Liver (tissue), 9 donors: ENCODE data around the gene DHX30. TPM values are rescaled to one million over a fixed set of nuclear protein-coding genes. Genes with fewer than 3 reads are reported as not detected.

Experiments
- DNase-seq: peaks from one replicate; pipeline ENCODE4 v3.0.0-alpha.2; 2017; ENCODE audit warnings: low spot score
- H3K27ac ChIP-seq, 2 donors: one replicate each; pipeline ENCODE4 v1.7.0; 2013; ENCODE audit warnings: inconsistent platforms in 2 of 2, low read length in 2 of 2, control low read depth in 1 of 2, low read depth in 1 of 2, mild to moderate bottlenecking in 1 of 2
- H3K27me3 ChIP-seq, 4 donors: one replicate each; pipeline versions ENCODE4 v1.6.1 to v1.7.0; 2013; ENCODE audit warnings: low read length in 3 of 4, inconsistent platforms in 1 of 4, mild to moderate bottlenecking in 1 of 4, moderate library complexity in 1 of 4; ENCODE audit not compliant: control insufficient read depth in 4 of 4, insufficient read depth in 4 of 4
- H3K36me3 ChIP-seq, 4 donors: one replicate each; pipeline versions ENCODE4 v1.6.1 to v1.7.0; 2013; ENCODE audit warnings: low read length in 3 of 4, mild to moderate bottlenecking in 3 of 4, low read depth in 1 of 4, moderate library complexity in 1 of 4; ENCODE audit not compliant: control insufficient read depth in 4 of 4, insufficient read depth in 3 of 4
- H3K4me1 ChIP-seq, 4 donors: one replicate each; pipeline versions ENCODE4 v1.6.1 to v1.7.0; 2013; ENCODE audit warnings: low read length in 3 of 4, mild to moderate bottlenecking in 3 of 4, moderate library complexity in 1 of 4; ENCODE audit not compliant: control insufficient read depth in 4 of 4, insufficient read depth in 4 of 4
- H3K4me3 ChIP-seq, 3 donors: one replicate each; pipeline versions ENCODE4 v1.6.1 to v1.7.0; 2013; ENCODE audit warnings: low read length in 3 of 3, control low read depth in 1 of 3, low read depth in 1 of 3, mild to moderate bottlenecking in 1 of 3
- H3K9ac ChIP-seq, 2 donors: one replicate each; pipeline ENCODE4 v1.7.0; 2013; ENCODE audit warnings: low read length in 2 of 2, mild to moderate bottlenecking in 2 of 2, moderate library complexity in 2 of 2, control low read depth in 1 of 2, low read depth in 1 of 2
- H3K9me3 ChIP-seq, 4 donors: one replicate each; pipeline versions ENCODE4 v1.6.1 to v1.7.0; 2013; ENCODE audit warnings: low read length in 3 of 4; ENCODE audit not compliant: control insufficient read depth in 4 of 4
- FOXA2 ChIP-seq: IDR thresholded peaks from 2 replicates; pipeline ENCODE4 v1.6.1; 2016; ENCODE audit warnings: antibody characterized with exemption
- RAD21 ChIP-seq, 2 donors: IDR thresholded peaks; 2 replicates each; pipeline ENCODE4 v1.6.1; 2016; ENCODE audit warnings: antibody characterized with exemption in 2 of 2, mild to moderate bottlenecking in 2 of 2
- REST ChIP-seq: IDR thresholded peaks from 2 replicates; pipeline ENCODE4 v1.6.1; 2016; ENCODE audit warnings: antibody characterized with exemption, mild to moderate bottlenecking
- RXRA ChIP-seq, 2 donors: IDR thresholded peaks; 2 replicates each; pipeline ENCODE4 v1.6.1; 2017 to 2018; ENCODE audit warnings: antibody characterized with exemption in 2 of 2, mild to moderate bottlenecking in 1 of 2
- SP1 ChIP-seq: IDR thresholded peaks from 2 replicates; pipeline ENCODE4 v1.6.1; 2018; ENCODE audit warnings: antibody characterized with exemption, mild to moderate bottlenecking
- TAF1 ChIP-seq: conservative IDR thresholded peaks from 2 replicates; pipeline ENCODE4 v1.6.1; 2016; ENCODE audit warnings: antibody characterized with exemption, mild to moderate bottlenecking
- WGBS: extraction: QIAGEN DNeasy Blood & Tissue Kit; methylation state at CpG from one replicate; pipeline ENCODE4 v1.1.7; 2013; 5-methylcytosine and 5-hydroxymethylcytosine counted together
- polyA plus RNA-seq, 2 donors: library from polyadenylated mRNA; stranded (reverse) in 1 of 2; unstranded in 1 of 2; fragments of 200-250 nt in 1 of 2; fragments of >200 nt in 1 of 2; fragmentation: Nextera tagmentation in 1 of 2; extraction: Ambion mirVana in 1 of 2; gene quantifications; one replicate each; pipeline versions ENCODE4 v1.2.1 to v1.2.3, GENCODE V29; 2013 to 2015
- total RNA-seq, 2 donors: library from RNA; depleted of rRNA; stranded (reverse); fragments of >200 nt; gene quantifications; one replicate each; pipeline ENCODE4 v1.2.3, GENCODE V29; 2014
- TF ChIP-seq, protein P1 (sequence below): IDR thresholded peaks from 2 replicates; pipeline ENCODE4 v1.6.1; 2016; ENCODE audit warnings: antibody characterized with exemption
- TF ChIP-seq, protein P2 (sequence below): fragments of 150-350 bp; IDR thresholded peaks from 2 replicates; pipeline ENCODE4 v1.5.1; 2017; ENCODE audit warnings: improper control_type of control experiment, low read depth, low read length; ENCODE audit not compliant: missing input control
- donor health status: healthy.
- donor health status: healthy.
- donor health status: healthy.
- donor health status: healthy.
- donor health status: healthy.

DHX30 gene
- total and polyA plus RNA-seq, 4 donors = 18.3 to 39.9 (median 26.3) TPM

DNA sequence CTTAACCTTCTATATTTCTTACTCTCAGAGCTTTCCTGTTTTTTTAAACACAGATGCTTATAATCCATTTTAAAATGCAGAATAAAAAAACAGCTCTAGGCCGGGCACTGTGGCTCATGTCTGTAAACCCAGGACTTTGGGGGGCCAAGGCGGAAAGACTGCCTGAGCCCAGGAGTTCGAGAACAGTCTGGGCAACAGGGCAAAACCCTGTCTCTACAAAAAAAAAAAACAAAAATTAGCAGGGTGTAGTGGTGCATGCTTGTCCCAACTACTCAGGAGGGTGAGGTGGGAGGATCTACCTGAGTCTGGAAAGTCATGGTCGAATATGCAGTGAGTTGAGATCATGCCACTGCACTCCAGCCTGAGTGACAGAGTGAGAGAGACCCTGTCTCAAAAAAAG, 36.8 kb upstream of the DHX30 start (continued):
- TF ChIP-seq, protein P1, sequence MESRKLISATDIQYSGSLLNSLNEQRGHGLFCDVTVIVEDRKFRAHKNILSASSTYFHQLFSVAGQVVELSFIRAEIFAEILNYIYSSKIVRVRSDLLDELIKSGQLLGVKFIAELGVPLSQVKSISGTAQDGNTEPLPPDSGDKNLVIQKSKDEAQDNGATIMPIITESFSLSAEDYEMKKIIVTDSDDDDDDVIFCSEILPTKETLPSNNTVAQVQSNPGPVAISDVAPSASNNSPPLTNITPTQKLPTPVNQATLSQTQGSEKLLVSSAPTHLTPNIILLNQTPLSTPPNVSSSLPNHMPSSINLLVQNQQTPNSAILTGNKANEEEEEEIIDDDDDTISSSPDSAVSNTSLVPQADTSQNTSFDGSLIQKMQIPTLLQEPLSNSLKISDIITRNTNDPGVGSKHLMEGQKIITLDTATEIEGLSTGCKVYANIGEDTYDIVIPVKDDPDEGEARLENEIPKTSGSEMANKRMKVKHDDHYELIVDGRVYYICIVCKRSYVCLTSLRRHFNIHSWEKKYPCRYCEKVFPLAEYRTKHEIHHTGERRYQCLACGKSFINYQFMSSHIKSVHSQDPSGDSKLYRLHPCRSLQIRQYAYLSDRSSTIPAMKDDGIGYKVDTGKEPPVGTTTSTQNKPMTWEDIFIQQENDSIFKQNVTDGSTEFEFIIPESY = no peak

DNA sequence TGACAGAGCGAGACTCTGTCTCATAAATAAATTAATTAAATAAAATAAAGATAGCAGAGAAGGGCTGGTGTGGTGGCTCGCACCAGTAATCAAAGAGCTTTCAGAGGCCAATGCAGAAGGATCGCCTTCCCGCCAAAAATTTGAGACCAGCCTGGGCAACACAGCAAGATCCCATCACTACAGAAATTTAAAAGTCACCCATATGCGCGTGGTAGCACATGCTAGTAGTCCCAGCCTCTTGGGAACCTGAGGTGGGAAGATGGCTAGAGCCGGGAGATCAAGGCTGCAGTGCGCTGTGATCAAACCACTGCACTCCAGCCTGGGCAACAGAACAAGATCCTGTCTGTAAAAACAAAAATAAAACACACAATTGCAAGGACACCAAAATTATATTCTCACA, 30.9 kb upstream of the DHX30 start:
- WGBS = 99% methylated on average over 8 of the region's 8 CpGs
- Histone ChIP-seq H3K4me3 (no peak overlapping the region), H3K9me3 (no peaks in the 10 kb centered on the region), H3K36me3 (peaks cover 2 to 12% (median 8%) of the 10 kb centered on the region in 4 donors), H3K27me3 (no peaks in the 10 kb centered on the region), H3K9ac (no peak overlapping the region), H3K27ac (no peak overlapping the region), H3K4me1 (peaks cover 0 to 2% (median 0%) of the 10 kb centered on the region in 4 donors)
- TF ChIP-seq RXRA (IDR thresholded peaks at IDR 0.05) (no peak), FOXA2 (no peak)
- TF ChIP-seq, protein P2, sequence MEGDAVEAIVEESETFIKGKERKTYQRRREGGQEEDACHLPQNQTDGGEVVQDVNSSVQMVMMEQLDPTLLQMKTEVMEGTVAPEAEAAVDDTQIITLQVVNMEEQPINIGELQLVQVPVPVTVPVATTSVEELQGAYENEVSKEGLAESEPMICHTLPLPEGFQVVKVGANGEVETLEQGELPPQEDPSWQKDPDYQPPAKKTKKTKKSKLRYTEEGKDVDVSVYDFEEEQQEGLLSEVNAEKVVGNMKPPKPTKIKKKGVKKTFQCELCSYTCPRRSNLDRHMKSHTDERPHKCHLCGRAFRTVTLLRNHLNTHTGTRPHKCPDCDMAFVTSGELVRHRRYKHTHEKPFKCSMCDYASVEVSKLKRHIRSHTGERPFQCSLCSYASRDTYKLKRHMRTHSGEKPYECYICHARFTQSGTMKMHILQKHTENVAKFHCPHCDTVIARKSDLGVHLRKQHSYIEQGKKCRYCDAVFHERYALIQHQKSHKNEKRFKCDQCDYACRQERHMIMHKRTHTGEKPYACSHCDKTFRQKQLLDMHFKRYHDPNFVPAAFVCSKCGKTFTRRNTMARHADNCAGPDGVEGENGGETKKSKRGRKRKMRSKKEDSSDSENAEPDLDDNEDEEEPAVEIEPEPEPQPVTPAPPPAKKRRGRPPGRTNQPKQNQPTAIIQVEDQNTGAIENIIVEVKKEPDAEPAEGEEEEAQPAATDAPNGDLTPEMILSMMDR = no peak
- no peak for DNase-seq

- Histone ChIP-seq H3K27ac (no peak overlapping the region), H3K9me3 (no peaks in the 10 kb centered on the region), H3K9ac (no peak overlapping the region), H3K36me3 (peaks cover 2 to 12% (median 8%) of the 10 kb centered on the region in 4 donors), H3K4me1 (peaks cover 0 to 2% (median 0%) of the 10 kb centered on the region in 4 donors), H3K4me3 (no peak overlapping the region), H3K27me3 (no peaks in the 10 kb centered on the region)
- DNase-seq = no peak
- WGBS = 89% methylated on average over 8 of the region's 8 CpGs
- TF ChIP-seq FOXA2 (no peak), REST (no peak), RAD21 (IDR thresholded peaks at IDR 0.05) (no peak), TAF1 (no peak), SP1 (no peak)
- TF ChIP-seq, protein P1 = no peak
- TF ChIP-seq, protein P2 = no peak
These were observed 30.1 kb upstream of the DHX30 start for GRCh38 chr3:47772788-47773187.
